K562 (cell line): ENCODE measurements around the gene CEP192. TPM values are rescaled to one million over a fixed set of nuclear protein-coding genes. Genes with fewer than 3 reads are reported as not detected.

Experiments
- ATAC-seq: fragments of 200-7000 bp; cut with Tn5 transposase; 3 replicates; pipeline ENCODE4 v1.9.1; 2020; ENCODE audit warnings: moderate library complexity
- BruUV-seq: library from RNA; stranded (reverse); fragments of 400-500 nt; replicated peaks from 2 replicates; lab custom pipeline; 2021; lab: Mats Ljungman, UMichigan
- CTCF ChIA-PET: fragments of 300-600 bp; formaldehyde crosslinking; extraction: SDS; loops from one replicate; lab custom pipeline; 2021; ENCODE audit warnings: low intra/inter-chr PET ratio; lab: Yijun Ruan, JAX
- POLR2A ChIA-PET: fragments of 300-600, 350-650 bp; sonication (Branson Sonifier 250); formaldehyde crosslinking; extraction: SDS; loops from one replicate; lab custom pipeline; 2021; ENCODE audit warnings: antibody characterized with exemption, inconsistent platforms; lab: Yijun Ruan, JAX
- DNase-seq, 4 experiments: peaks; one replicate each; pipeline versions ENCODE4 v3.0.0 to v3.0.0-alpha.2; 2011 to 2018; ENCODE audit warnings: low spot score in 3 of 4, mixed read lengths in 3 of 4; ENCODE audit errors: extremely low read depth in 1 of 4
- FAIRE-seq: peaks from 2 replicates; lab custom pipeline; 2011; peaks lifted over from hg19 to GRCh38; lab: Jason Lieb, UNC
- H2AFZ ChIP-seq: 2 replicates; pipeline ENCODE4 v1.6.0; 2011; ENCODE audit warnings: low read depth, low read length, control low read depth, inconsistent platforms
- H3K27ac ChIP-seq: fragments of 200-600 bp; 3 replicates; pipeline ENCODE4 v1.8.0; 2011; ENCODE audit warnings: low read depth, mild to moderate bottlenecking, control low read depth, inconsistent platforms, low read length, moderate library complexity, mixed read lengths; ENCODE audit errors: extremely low read depth
- H3K27me3 ChIP-seq, 2 experiments: fragments of 300-600 bp in 1 of 2; 2 replicates in 1 of 2; 3 replicates in 1 of 2; pipeline versions ENCODE4 v1.6.0 to v1.8.0; 2011; ENCODE audit warnings: inconsistent platforms in 2 of 2, low read length in 2 of 2, mild to moderate bottlenecking in 1 of 2, mixed read lengths in 1 of 2, moderate library complexity in 1 of 2; ENCODE audit not compliant: control insufficient read depth in 2 of 2, insufficient read depth in 2 of 2
- H3K36me3 ChIP-seq: fragments of 300-600 bp; 3 replicates; pipeline ENCODE4 v1.8.0; 2011; ENCODE audit warnings: mild to moderate bottlenecking, low read length, inconsistent platforms; ENCODE audit not compliant: control insufficient read depth, insufficient read depth
- H3K4me1 ChIP-seq, 2 experiments: fragments of 200-600 bp in 1 of 2; replicated peaks in 1 of 2; 2 replicates in 1 of 2; 3 replicates in 1 of 2; pipeline versions ENCODE4 v1.5.1 to v1.8.0; 2011; ENCODE audit warnings: inconsistent platforms in 2 of 2, low read length in 2 of 2, mild to moderate bottlenecking in 1 of 2, mixed read lengths in 1 of 2, moderate library complexity in 1 of 2; ENCODE audit not compliant: control insufficient read depth in 2 of 2, insufficient read depth in 2 of 2
- H3K4me2 ChIP-seq: 2 replicates; pipeline ENCODE4 v1.6.1; 2011; ENCODE audit warnings: low read length, control low read depth, inconsistent platforms, mixed read lengths; ENCODE audit not compliant: insufficient read depth
- H3K4me3 ChIP-seq: fragments of 200-600 bp; sonication (generic), shearing (Covaris generic); 2 replicates; pipeline ENCODE4 v1.5.1; 2016; ENCODE audit warnings: control low read depth, inconsistent platforms
- H3K79me2 ChIP-seq: fragments of 200-600 bp; 3 replicates; pipeline ENCODE4 v1.8.0; 2011; ENCODE audit warnings: low read length, inconsistent platforms; ENCODE audit not compliant: control insufficient read depth, insufficient read depth
- H3K9ac ChIP-seq, 2 experiments: 2 replicates each; pipeline versions ENCODE4 v1.6.0 to v1.6.1; 2011; ENCODE audit warnings: low read depth in 2 of 2, low read length in 2 of 2, control low read depth in 1 of 2, inconsistent platforms in 1 of 2, mild to moderate bottlenecking in 1 of 2, mixed read lengths in 1 of 2; ENCODE audit not compliant: insufficient read depth in 1 of 2
- H3K9me1 ChIP-seq: one replicate; pipeline ENCODE4 v1.6.0; 2011; ENCODE audit warnings: inconsistent platforms, mild to moderate bottlenecking, low read length, moderate library complexity; ENCODE audit not compliant: control insufficient read depth, insufficient read depth
- H3K9me3 ChIP-seq: replicated peaks from 2 replicates; pipeline ENCODE4 v1.5.1; 2011; ENCODE audit warnings: low read depth, low read length, inconsistent platforms; ENCODE audit not compliant: control insufficient read depth, insufficient read depth
- H4K20me1 ChIP-seq: replicated peaks from 2 replicates; pipeline ENCODE4 v1.6.1; 2011; ENCODE audit warnings: low read length, inconsistent platforms, mixed read lengths; ENCODE audit not compliant: control insufficient read depth, insufficient read depth
- ARID1B ChIP-seq: fragments of 450-650 bp; IDR thresholded peaks from 2 replicates; pipeline ENCODE4 v1.6.1; 2016; ENCODE audit warnings: antibody characterized with exemption, mild to moderate bottlenecking, inconsistent platforms
- ARID3A ChIP-seq: IDR thresholded peaks from 2 replicates; pipeline ENCODE4 v1.6.1; 2012; ENCODE audit warnings: low read depth, low read length, improper control_type of control experiment, borderline replicate concordance
- BCOR ChIP-seq: fragments of 450-650 bp; IDR thresholded peaks from 2 replicates; pipeline ENCODE4 v1.6.1; 2016
- MEIS2 ChIP-seq: fragments of 450-650 bp; IDR thresholded peaks from 2 replicates; pipeline ENCODE4 v1.6.1; 2014; ENCODE audit warnings: mild to moderate bottlenecking; ENCODE audit not compliant: partially characterized antibody
- NFIC ChIP-seq: fragments of 450-650 bp; IDR thresholded peaks from 2 replicates; pipeline ENCODE4 v1.6.1; 2017; ENCODE audit warnings: mild to moderate bottlenecking, inconsistent platforms
- NONO ChIP-seq, 2 experiments: fragments of 200-400 bp in 1 of 2; fragments of 450-650 bp in 1 of 2; formaldehyde crosslinking in 1 of 2; IDR thresholded peaks; 2 replicates each; pipeline ENCODE4 v1.6.1; 2017; ENCODE audit warnings: low read depth in 2 of 2, mild to moderate bottlenecking in 2 of 2, moderate library complexity in 2 of 2, low read length in 1 of 2
- NR2F6 ChIP-seq: fragments of 450-650 bp; formaldehyde crosslinking; IDR thresholded peaks from 2 replicates; pipeline ENCODE4 v1.4.0; 2020; ENCODE audit warnings: mild to moderate bottlenecking
- STAT5A ChIP-seq: IDR thresholded peaks from 2 replicates; pipeline ENCODE4 v1.6.1; 2012; ENCODE audit warnings: low read length, inconsistent platforms, borderline replicate concordance
- TEAD4 ChIP-seq, 2 experiments: sonication (generic) in 1 of 2; formaldehyde crosslinking in 1 of 2; IDR thresholded peaks; 2 replicates each; pipeline versions ENCODE4 v1.6.1 to v1.8.0; 2012 to 2022; ENCODE audit warnings: borderline replicate concordance in 1 of 2, inconsistent platforms in 1 of 2, low read length in 1 of 2, mild to moderate bottlenecking in 1 of 2, missing genetic modification reagents in 1 of 2
- TGIF2 ChIP-seq: sonication (generic); formaldehyde crosslinking; IDR thresholded peaks from 2 replicates; pipeline ENCODE4 v1.8.1; 2022; ENCODE audit warnings: mild to moderate bottlenecking, missing genetic modification reagents, moderate library complexity
- U2AF1 ChIP-seq: fragments of 200-400 bp; formaldehyde crosslinking; optimal IDR thresholded peaks from 2 replicates; pipeline ENCODE3; 2017; ENCODE audit warnings: mild to moderate bottlenecking, low read depth, low read length, moderate library complexity
- UBTF ChIP-seq, 2 experiments: IDR thresholded peaks; 2 replicates each; pipeline ENCODE4 v1.6.1; 2012; ENCODE audit warnings: improper control_type of control experiment in 2 of 2, low read depth in 2 of 2, low read length in 2 of 2, borderline replicate concordance in 1 of 2
- YBX1 ChIP-seq: fragments of 450-650 bp; IDR thresholded peaks from 2 replicates; pipeline ENCODE4 v1.7.1; 2016; ENCODE audit warnings: mild to moderate bottlenecking
- ZBTB34 ChIP-seq: fragments of 250-450 bp; sonication (Bioruptor Pico); IDR thresholded peaks from 2 replicates; pipeline ENCODE4 v1.8.0; 2021; ENCODE audit warnings: mild to moderate bottlenecking, moderate library complexity
- ZKSCAN8 ChIP-seq: fragments of 200-800 bp; sonication (Bioruptor generic); IDR thresholded peaks from 2 replicates; pipeline ENCODE4 v1.6.1; 2016; ENCODE audit warnings: missing genetic modification characterization, missing compliant biosample characterization
- ZNF184 ChIP-seq: sonication (generic); formaldehyde crosslinking; IDR thresholded peaks from 2 replicates; pipeline ENCODE4 v1.5.0; 2020; ENCODE audit warnings: missing genetic modification reagents
- ZNF24 ChIP-seq: fragments of 450-650 bp; IDR thresholded peaks from 2 replicates; pipeline ENCODE4 v1.6.1; 2016
- ZNF561 ChIP-seq: fragments of 450-650 bp; formaldehyde crosslinking; conservative IDR thresholded peaks from 2 replicates; pipeline ENCODE4 v1.4.0; 2020; ENCODE audit warnings: mild to moderate bottlenecking, moderate library complexity
- ZNF586 ChIP-seq: fragments of 450-650 bp; formaldehyde crosslinking; conservative IDR thresholded peaks from 2 replicates; pipeline ENCODE4 v1.4.0; 2020; ENCODE audit warnings: mild to moderate bottlenecking, moderate library complexity
- WGBS: fragments of 100-300 bp; shearing (Covaris generic); methylation state at CpG from one replicate; pipeline ENCODE4 v1.1.6; 2016; ENCODE audit warnings: low coverage, mixed read lengths; ENCODE audit not compliant: insufficient coverage; ENCODE audit errors: missing lambda C conversion rate; 5-methylcytosine and 5-hydroxymethylcytosine counted together
- in situ Hi-C: fragments of 300-500 bp; cut with MboI; formaldehyde crosslinking; loops from 4 replicates; pipeline ENCODE4 v1.15.0; 2018; ENCODE audit warnings: inconsistent platforms, mixed read lengths
- intact Hi-C: fragments of 100-400 bp; cut with micrococcal nuclease; formaldehyde crosslinking; loops from 2 replicates; pipeline ENCODE4 v1.14.2; 2022
- polyA plus RNA-seq, 8 experiments: library from polyadenylated mRNA; depleted of rRNA in 4 of 8; stranded (reverse) in 5 of 8; unstranded in 3 of 8; fragments of >200 nt; fragmentation: Nextera tagmentation in 2 of 8; fragmentation: Illumina TruSeq in 1 of 8; extraction: Ambion mirVana in 2 of 8; extraction: Trizol in 1 of 8; gene quantifications; 2 replicates each; pipeline versions ENCODE4 v1.2.1 to v1.2.3, GENCODE V29; 2011 to 2014; ENCODE audit warnings: inconsistent platforms in 1 of 8, missing spikeins in 1 of 8
- total RNA-seq, 7 experiments: library from RNA; depleted of rRNA in 6 of 7; stranded (reverse); fragments of >200 nt in 6 of 7; fragmentation: Illumina TruSeq in 2 of 7; extraction: Trizol in 2 of 7; gene quantifications; 2 replicates each; pipeline versions ENCODE4 v1.2.1 to v1.2.3, GENCODE V29; 2011 to 2021; ENCODE audit warnings: low replicate concordance in 1 of 7

The CEP192 gene
- total and polyA plus RNA-seq, 9 of the 15 experiments (the other 6 are each of a cell fraction or from before 2014, with no cell fraction given) = 14.4 to 54.4 (median 35.8) TPM

- no TSS peak for BruUV-seq
- intact Hi-C loops = no loop called here
- CTCF ChIA-PET = no interaction called here
- POLR2A ChIA-PET = interaction anchor here (0.7 kb wide), 2 partner anchors 22 to 784 kb away, joined by 3 read pairs; no protein-coding TSS in a partner anchor
- H3K4me1 ChIP-seq = no peaks in the 10 kb centered on the region
- H3K27ac ChIP-seq = no peak overlapping the region
- no peak overlapping the region for H3K4me2 ChIP-seq
- DNase-seq = no peak
- H3K9me1 ChIP-seq = no peaks in the 10 kb centered on the region
- no peak overlapping the region for H2AFZ ChIP-seq
- no peaks in the 10 kb centered on the region for H3K27me3 ChIP-seq
- H3K79me2 ChIP-seq = peaks cover 21% of the 10 kb centered on the region; the same call in 2 of the 3 replicates
- H3K9ac ChIP-seq = no peak overlapping the region
- in situ Hi-C loops = no loop called here
- WGBS = 96% methylated on average over 2 of the region's 2 CpGs
- no peaks in the 10 kb centered on the region for H3K9me3 ChIP-seq
- no peak for ATAC-seq
- no peaks in the 10 kb centered on the region for H4K20me1 ChIP-seq
- FAIRE-seq = no peak
- peaks cover 85% of the 10 kb centered on the region for H3K36me3 ChIP-seq
- no peak for TF ChIP-seq U2AF1
- TF ChIP-seq NR2F6 (CRISPR knock-in tag) = no peak
- no peak for TF ChIP-seq NONO (IDR thresholded peaks at IDR 0.05; ENCODE audit: low read depth in 2 of 2, low read length in 1 of 2)
- TF ChIP-seq NFIC = no peak
- no peak for TF ChIP-seq MEIS2
- TF ChIP-seq ZNF184 (CRISPR knock-in tag) = no peak
- no peak for TF ChIP-seq UBTF (IDR thresholded peaks at IDR 0.05; ENCODE audit: borderline replicate concordance in 1 of 2, low read depth in 2 of 2, low read length in 2 of 2)
- TF ChIP-seq BCOR = no peak
- no peak for TF ChIP-seq YBX1
- TF ChIP-seq ARID3A = no peak
- no peak for TF ChIP-seq ZBTB34 (CRISPR knock-in tag)
- TF ChIP-seq STAT5A = no peak
- TF ChIP-seq ARID1B = no peak
- no peak for TF ChIP-seq TGIF2 (CRISPR knock-in tag)
- no peak for TF ChIP-seq ZNF561
- no peak for TF ChIP-seq ZNF586 (CRISPR knock-in tag)
- TF ChIP-seq ZNF24 = no peak
- no peak for TF ChIP-seq ZKSCAN8 (CRISPR knock-in tag)
- TF ChIP-seq TEAD4 (IDR thresholded peaks at IDR 0.05; ENCODE audit: low read length) = no peak
- no peak for TF ChIP-seq TEAD4 (CRISPR knock-in tag; IDR thresholded peaks at IDR 0.05; ENCODE audit: borderline replicate concordance)
- H3K4me3 ChIP-seq = no peak overlapping the region
These were observed 27.2 kb downstream of the CEP192 start for GRCh38 chr18:13018374-13018773.
